Gastroesophageal sphincter (tissue), 3 donors: ENCODE results near the gene RAPGEF2.
"Not testable (repeated sequence)": the region's sequence is repeated elsewhere in the genome, so short reads cannot be mapped to it uniquely, and the experiment has no call there.

Source experiments
- POLR2A ChIP-seq, 2 donors: fragments of 450-650 bp; IDR thresholded peaks; one replicate each; pipeline ENCODE4 v1.6.1; 2017; ENCODE audit warnings: antibody characterized with exemption in 2 of 2, mild to moderate bottlenecking in 2 of 2, moderate library complexity in 1 of 2
- TF ChIP-seq, protein P1 (sequence below), 4 experiments: fragments of 200-600 bp in 2 of 4; fragments of 450-650 bp in 2 of 4; sonication (generic) in 1 of 4; IDR thresholded peaks; one replicate each; pipeline ENCODE4 v1.5.1; 2017 to 2019; ENCODE audit warnings: antibody characterized with exemption in 4 of 4, mild to moderate bottlenecking in 2 of 4, moderate library complexity in 2 of 4

DNA sequence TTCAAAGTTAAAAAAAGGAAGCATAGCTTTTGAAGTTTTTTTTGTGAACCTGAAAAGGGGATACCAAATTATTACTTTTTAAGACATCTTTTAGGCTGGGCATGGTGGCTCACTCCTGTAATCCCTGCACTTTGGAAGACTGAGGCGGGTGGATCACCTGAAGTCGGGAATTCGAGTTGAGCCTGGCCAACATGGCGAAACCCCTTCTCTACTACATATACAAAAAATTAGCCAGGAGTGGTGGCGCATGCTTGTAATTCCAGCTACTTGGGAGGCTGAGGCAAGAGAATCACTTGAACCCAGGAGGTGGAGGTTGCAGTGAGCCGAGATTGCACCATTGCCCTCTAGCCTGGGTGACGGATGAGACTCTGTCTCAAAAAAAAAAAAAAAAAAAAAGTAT, 10.5 kb downstream of the RAPGEF2 start:
- TF ChIP-seq POLR2A (IDR thresholded peaks at IDR 0.05), result not testable (repeated sequence)
- TF ChIP-seq, protein P1, sequence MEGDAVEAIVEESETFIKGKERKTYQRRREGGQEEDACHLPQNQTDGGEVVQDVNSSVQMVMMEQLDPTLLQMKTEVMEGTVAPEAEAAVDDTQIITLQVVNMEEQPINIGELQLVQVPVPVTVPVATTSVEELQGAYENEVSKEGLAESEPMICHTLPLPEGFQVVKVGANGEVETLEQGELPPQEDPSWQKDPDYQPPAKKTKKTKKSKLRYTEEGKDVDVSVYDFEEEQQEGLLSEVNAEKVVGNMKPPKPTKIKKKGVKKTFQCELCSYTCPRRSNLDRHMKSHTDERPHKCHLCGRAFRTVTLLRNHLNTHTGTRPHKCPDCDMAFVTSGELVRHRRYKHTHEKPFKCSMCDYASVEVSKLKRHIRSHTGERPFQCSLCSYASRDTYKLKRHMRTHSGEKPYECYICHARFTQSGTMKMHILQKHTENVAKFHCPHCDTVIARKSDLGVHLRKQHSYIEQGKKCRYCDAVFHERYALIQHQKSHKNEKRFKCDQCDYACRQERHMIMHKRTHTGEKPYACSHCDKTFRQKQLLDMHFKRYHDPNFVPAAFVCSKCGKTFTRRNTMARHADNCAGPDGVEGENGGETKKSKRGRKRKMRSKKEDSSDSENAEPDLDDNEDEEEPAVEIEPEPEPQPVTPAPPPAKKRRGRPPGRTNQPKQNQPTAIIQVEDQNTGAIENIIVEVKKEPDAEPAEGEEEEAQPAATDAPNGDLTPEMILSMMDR (IDR thresholded peaks at IDR 0.05), result not testable (repeated sequence)
